NB4 (cell line): ENCODE data around the gene ZNF722.

ENCODE experiments used
- CTCF ChIP-seq: IDR thresholded peaks from one replicate; pipeline ENCODE4 v1.5.1; 2012; ENCODE audit warnings: low read depth, low read length
- POLR2A ChIP-seq: IDR thresholded peaks from 2 replicates; pipeline ENCODE4 v1.6.1; 2011; ENCODE audit warnings: mild to moderate bottlenecking; ENCODE audit not compliant: insufficient read length; ENCODE audit errors: extremely low read depth

- TF ChIP-seq CTCF: no peak
- TF ChIP-seq POLR2A: no peak
Observed at GRCh38 chr7:63998549-63998948, at the start of gene ZNF722.
